Superior temporal gyrus (tissue), 1 donor: ENCODE results near the gene TNS3.

Experiments
- DNase-seq: peaks from one replicate; pipeline ENCODE4 v3.0.0-alpha.2; 2016; ENCODE audit errors: extremely low spot score

The TNS3 gene

GRCh38 chr7:47521816-47522561 lies 59.9 kb downstream of the TNS3 start:
- DNase-seq, result no peak

GRCh38 chr7:47521011-47521795 lies 60.7 kb downstream of the TNS3 start:
- no peak for DNase-seq

- no peak for DNase-seq
Measured at GRCh38 chr7:47520406-47520805, 61.5 kb downstream of the TNS3 start.

GRCh38 chr7:47518827-47519226 lies 63.1 kb downstream of the TNS3 start:
- no peak for DNase-seq

- DNase-seq, result no peak
Measured at GRCh38 chr7:47517821-47518480, 64.0 kb downstream of the TNS3 start.

- DNase-seq, result no peak
Measured at GRCh38 chr7:47516985-47517600, 64.8 kb downstream of the TNS3 start.

- DNase-seq, result no peak
Measured at GRCh38 chr7:47516386-47516785, 65.5 kb downstream of the TNS3 start.

GRCh38 chr7:47515305-47515834 lies 66.5 kb downstream of the TNS3 start:
- DNase-seq, result no peak

GRCh38 chr7:47514818-47515217 lies 67.1 kb downstream of the TNS3 start:
- no peak for DNase-seq

- no peak for DNase-seq
Measured at GRCh38 chr7:47514367-47514766, 67.5 kb downstream of the TNS3 start.

- DNase-seq, result peak; percentile 35
Measured at GRCh38 chr7:47513741-47514241, 68.1 kb downstream of the TNS3 start.

- DNase-seq, result no peak
Measured at GRCh38 chr7:47512481-47513176, 69.3 kb downstream of the TNS3 start.

- no peak for DNase-seq
Measured at GRCh38 chr7:47511699-47512370, 70.1 kb downstream of the TNS3 start.

- DNase-seq, result no peak
Measured at GRCh38 chr7:47510786-47511185, 71.1 kb downstream of the TNS3 start.

- DNase-seq, result no peak
Measured at GRCh38 chr7:47510192-47510591, 71.7 kb downstream of the TNS3 start.

- DNase-seq, result no peak
Measured at GRCh38 chr7:47509571-47509970, 72.3 kb downstream of the TNS3 start.

- DNase-seq, result no peak
Measured at GRCh38 chr7:47508389-47509380, 73.2 kb downstream of the TNS3 start.

GRCh38 chr7:47507522-47507921 lies 74.4 kb downstream of the TNS3 start:
- DNase-seq, result no peak
